Loucy (cell line): ENCODE results near the gene GDF2.

Source experiments
- H2AFZ ChIP-seq: fragments of 200-600 bp; sonication (generic); 2 replicates; pipeline ENCODE4 v1.6.0; 2016; ENCODE audit warnings: antibody characterized with exemption, mild to moderate bottlenecking, low read length, moderate library complexity
- H3F3A ChIP-seq: fragments of 200-600 bp; 2 replicates; pipeline ENCODE4 v1.6.0; 2016; ENCODE audit warnings: antibody characterized with exemption, low read depth, mild to moderate bottlenecking
- H3K27me3 ChIP-seq: fragments of 200-600 bp; sonication (generic); 2 replicates; pipeline ENCODE4 v1.6.1; 2014; ENCODE audit warnings: low read length, mild to moderate bottlenecking; ENCODE audit not compliant: insufficient read depth, poor library complexity, severe bottlenecking
- H3K36me3 ChIP-seq: fragments of 200-600 bp; sonication (generic); 2 replicates; pipeline ENCODE4 v1.6.1; 2016; ENCODE audit warnings: low read length; ENCODE audit not compliant: insufficient read depth
- H3K4me1 ChIP-seq: fragments of 200-600 bp; sonication (generic); 2 replicates; pipeline ENCODE4 v1.5.1; 2014; ENCODE audit warnings: low read length, mild to moderate bottlenecking; ENCODE audit not compliant: insufficient read depth, poor library complexity, severe bottlenecking
- H3K4me2 ChIP-seq: fragments of 200-600 bp; sonication (generic); 2 replicates; pipeline ENCODE4 v1.6.0; 2014; ENCODE audit warnings: antibody characterized with exemption, low read length, low read depth, mild to moderate bottlenecking; ENCODE audit not compliant: poor library complexity, severe bottlenecking
- H3K4me3 ChIP-seq: fragments of 200-600 bp; sonication (generic); 2 replicates; pipeline ENCODE4 v1.5.1; 2014; ENCODE audit warnings: low read length, mild to moderate bottlenecking, mixed read lengths; ENCODE audit not compliant: poor library complexity, severe bottlenecking
- H3K79me2 ChIP-seq: fragments of 200-600 bp; sonication (generic); 2 replicates; pipeline ENCODE4 v1.6.1; 2014; ENCODE audit warnings: low read length; ENCODE audit not compliant: insufficient read depth
- H3K9ac ChIP-seq: fragments of 200-600 bp; sonication (generic); 2 replicates; pipeline ENCODE4 v1.6.0; 2014; ENCODE audit warnings: mild to moderate bottlenecking, low read depth, low read length, moderate library complexity; ENCODE audit not compliant: poor library complexity, severe bottlenecking
- H3K9me2 ChIP-seq: fragments of 200-600 bp; sonication (generic); replicated peaks from 2 replicates; pipeline ENCODE4 v1.6.1; 2016; ENCODE audit warnings: low read depth, low read length, mixed read lengths
- H3K9me3 ChIP-seq: fragments of 200-600 bp; sonication (generic); 2 replicates; pipeline ENCODE4 v1.6.1; 2014; ENCODE audit warnings: mild to moderate bottlenecking, antibody characterized with exemption, low read length, low read depth; ENCODE audit not compliant: insufficient read depth
- H4K20me1 ChIP-seq: fragments of 200-600 bp; sonication (generic); 2 replicates; pipeline ENCODE4 v1.6.0; 2014; ENCODE audit warnings: antibody characterized with exemption, low read length, mild to moderate bottlenecking; ENCODE audit not compliant: insufficient read depth, poor library complexity, severe bottlenecking
- CTCF ChIP-seq: fragments of 200-600 bp; sonication (generic); conservative IDR thresholded peaks from 2 replicates; pipeline ENCODE4 v1.5.1; 2014; ENCODE audit warnings: mild to moderate bottlenecking, antibody characterized with exemption, low read length
- EZH2phosphoT487 ChIP-seq: fragments of 200-600 bp; IDR thresholded peaks from 2 replicates; pipeline ENCODE4 v1.6.1; 2018; ENCODE audit warnings: antibody characterized with exemption, mild to moderate bottlenecking, moderate library complexity, borderline replicate concordance

Gene GDF2

DNA sequence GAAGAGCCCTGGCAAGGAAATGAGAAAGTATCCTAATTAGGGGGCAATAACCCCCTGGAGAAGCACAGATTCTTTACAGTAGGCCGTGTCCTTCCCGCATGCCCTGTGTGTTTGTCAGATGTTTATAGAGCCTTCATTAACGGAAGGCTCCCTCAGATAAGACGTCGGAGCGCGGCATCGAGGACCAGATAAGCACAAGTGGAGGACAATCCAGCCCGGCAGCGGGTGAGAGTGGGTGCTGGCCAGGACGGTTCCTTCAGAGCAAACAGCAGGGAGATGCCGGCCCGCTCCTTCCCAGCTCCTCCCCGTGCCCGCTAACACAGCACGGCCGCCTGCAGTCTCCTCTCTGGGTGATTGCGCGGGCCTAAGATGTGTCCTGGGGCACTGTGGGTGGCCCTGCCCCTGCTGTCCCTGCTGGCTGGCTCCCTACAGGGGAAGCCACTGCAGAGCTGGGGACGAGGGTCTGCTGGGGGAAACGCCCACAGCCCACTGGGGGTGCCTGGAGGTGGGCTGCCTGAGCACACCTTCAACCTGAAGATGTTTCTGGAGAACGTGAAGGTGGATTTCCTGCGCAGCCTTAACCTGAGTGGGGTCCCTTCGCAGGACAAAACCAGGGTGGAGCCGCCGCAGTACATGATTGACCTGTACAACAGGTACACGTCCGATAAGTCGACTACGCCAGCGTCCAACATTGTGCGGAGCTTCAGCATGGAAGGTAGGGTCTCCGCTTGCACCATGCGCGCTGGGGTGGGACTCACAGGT is at the start of gene GDF2:
Gene GDF2, plus strand, starts transcription at position 155 of the 762 bp plus-strand sequence. Its CDS starts 215 bp downstream, at position 370.
- no peak for TF ChIP-seq EZH2phosphoT487
- Histone ChIP-seq H3K79me2 (no peaks in the 10 kb centered on the region), H3K9ac (no peak within 1 kb of the TSS), H4K20me1 (no peaks in the 10 kb centered on the region), H3K36me3 (no peaks in the 10 kb centered on the region), H3K9me3 (no peaks in the 10 kb centered on the region), H3K4me3 (no peak within 1 kb of the TSS), H3K9me2 (no peaks in the 10 kb centered on the region), H3K4me2 (no peak within 1 kb of the TSS), H3K4me1 (no peaks in the 10 kb centered on the region), H3F3A (no peaks in the 10 kb centered on the region), H2AFZ (no peak within 1 kb of the TSS), H3K27me3 (no peaks in the 10 kb centered on the region)

- H4K20me1 ChIP-seq: no peaks in the 10 kb centered on the region
- H3K4me3 ChIP-seq: no peak overlapping the region
- no peaks in the 10 kb centered on the region; the same call in 1 of the 2 replicates for H3F3A ChIP-seq
- H3K4me1 ChIP-seq: peaks cover 47% of the 10 kb centered on the region
- TF ChIP-seq EZH2phosphoT487 (no peak), CTCF (no peak)
- peak overlapping the region; percentile 80 for H3K9ac ChIP-seq
- H3K9me2 ChIP-seq: no peaks in the 10 kb centered on the region
- H3K27me3 ChIP-seq: no peaks in the 10 kb centered on the region
- peak overlapping the region; percentile 66 for H3K4me2 ChIP-seq
- no peaks in the 10 kb centered on the region for H3K36me3 ChIP-seq
- H2AFZ ChIP-seq: no peak overlapping the region
- peaks cover 8% of the 10 kb centered on the region; the same call in 1 of the 2 replicates for H3K9me3 ChIP-seq
- no peaks in the 10 kb centered on the region for H3K79me2 ChIP-seq
Observed at GRCh38 chr10:47276071-47276470, 46.2 kb upstream of the GDF2 start.

DNA sequence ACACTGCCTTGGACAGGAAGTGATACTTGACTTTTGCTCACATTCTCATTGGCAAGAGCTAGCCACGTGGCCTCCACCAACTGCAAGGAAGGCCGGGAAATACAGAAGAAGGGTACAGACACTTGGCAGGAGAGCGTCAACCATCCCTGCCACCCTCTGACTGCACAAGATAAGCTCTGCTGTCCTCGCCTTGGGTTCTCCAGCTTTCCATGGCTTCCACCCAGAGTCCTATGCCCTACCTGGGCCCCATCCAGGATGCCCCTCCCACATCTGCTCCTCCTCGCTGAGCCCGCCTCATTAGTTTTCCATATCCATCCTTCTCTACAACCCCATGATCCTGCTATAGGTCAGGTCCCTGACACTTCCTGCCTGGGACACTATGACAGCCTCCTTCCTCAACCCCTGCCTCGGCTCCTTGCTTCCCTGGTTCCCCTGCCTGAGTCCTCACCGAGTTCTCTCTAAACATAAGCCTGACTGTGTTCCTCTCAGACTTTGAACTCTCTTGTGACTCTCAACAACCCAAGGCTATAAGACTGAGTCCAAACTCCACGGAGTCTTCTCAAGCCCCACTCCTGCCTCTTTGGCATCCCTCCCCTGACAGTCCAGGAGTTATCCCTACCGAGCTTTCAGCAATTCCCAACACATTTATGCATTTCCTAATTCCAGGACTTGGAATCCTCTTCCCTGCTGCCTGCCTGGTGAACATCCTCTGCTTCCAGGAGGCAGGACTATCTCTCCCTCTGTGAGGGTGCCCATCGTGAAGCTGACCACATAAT is 45.5 kb upstream of the GDF2 start:
- no peak overlapping the region for H2AFZ ChIP-seq
- TF ChIP-seq CTCF (no peak), EZH2phosphoT487 (no peak)

More for the DNA sequence above, 45.5 kb upstream of the GDF2 start:
- Histone ChIP-seq H3K4me3 (peak overlapping the region; percentile 52), H4K20me1 (no peaks in the 10 kb centered on the region), H3K9me2 (no peaks in the 10 kb centered on the region), H3K36me3 (no peaks in the 10 kb centered on the region), H3K79me2 (no peaks in the 10 kb centered on the region), H3F3A (no peaks in the 10 kb centered on the region; the same call in 1 of the 2 replicates), H3K4me1 (peaks cover 52% of the 10 kb centered on the region), H3K4me2 (peak overlapping the region; percentile 66), H3K9me3 (peaks cover 8% of the 10 kb centered on the region; the same call in 1 of the 2 replicates), H3K27me3 (no peaks in the 10 kb centered on the region), H3K9ac (peak overlapping the region; percentile 80)
